CD8-positive, alpha-beta memory T cell (primary cell): ENCODE results near the gene RBM28. TPM values are rescaled to one million over a fixed set of nuclear protein-coding genes. Genes with fewer than 3 reads are reported as not detected.
A peak's percentile ranks its signal among the peaks of the same experiment; 100 is the strongest.

Experiments
- CTCF ChIA-PET: fragments of 350-600 bp; sonication (Branson Sonifier 250); formaldehyde crosslinking; loops from one replicate; lab custom pipeline; 2021; ENCODE audit warnings: antibody characterized with exemption; lab: Charles Lee
- POLR2A ChIA-PET: fragments of 350-600 bp; sonication (Branson Sonifier 250); formaldehyde crosslinking; loops from one replicate; lab custom pipeline; 2021; ENCODE audit warnings: antibody characterized with exemption; lab: Charles Lee
- DNase-seq, 5 donors: peaks; one replicate each; pipeline versions ENCODE4 v3.0.0 to v3.0.0-alpha.2; 2020 to 2022; ENCODE audit warnings: mixed read lengths in 1 of 5
- H3K27ac ChIP-seq: one replicate; pipeline ENCODE4 v1.7.0; 2013; ENCODE audit warnings: low read depth, mild to moderate bottlenecking, low read length, moderate library complexity
- H3K27me3 ChIP-seq: 2 replicates; pipeline ENCODE4 v1.7.0; 2013; ENCODE audit warnings: low read length, mild to moderate bottlenecking; ENCODE audit not compliant: insufficient read depth, poor library complexity, severe bottlenecking
- H3K36me3 ChIP-seq: 2 replicates; pipeline ENCODE4 v1.7.0; 2013; ENCODE audit warnings: mild to moderate bottlenecking, low read length, moderate library complexity; ENCODE audit not compliant: insufficient read depth
- H3K4me1 ChIP-seq: 2 replicates; pipeline ENCODE4 v1.7.0; 2013; ENCODE audit warnings: mild to moderate bottlenecking, low read length, moderate library complexity; ENCODE audit not compliant: insufficient read depth
- H3K4me3 ChIP-seq: 2 replicates; pipeline ENCODE4 v1.7.0; 2013; ENCODE audit warnings: mild to moderate bottlenecking, low read length
- H3K9me3 ChIP-seq: 2 replicates; pipeline ENCODE4 v1.7.0; 2013; ENCODE audit warnings: mild to moderate bottlenecking, low read length
- H3K27ac Mint-ChIP-seq, 8 donors: one replicate each; pipeline ENCODE4 v1.8.0; 2020 to 2021; ENCODE audit warnings: mixed read lengths in 8 of 8, mild to moderate bottlenecking in 6 of 8, inconsistent platforms in 3 of 8, moderate library complexity in 3 of 8
- H3K27me3 Mint-ChIP-seq, 2 donors: one replicate each; pipeline ENCODE4 v1.8.0; 2020 to 2021; ENCODE audit warnings: mixed read lengths in 2 of 2, mild to moderate bottlenecking in 1 of 2, moderate library complexity in 1 of 2
- H3K36me3 Mint-ChIP-seq, 3 donors: one replicate each; pipeline ENCODE4 v1.8.0; 2020 to 2021; ENCODE audit warnings: mixed read lengths in 3 of 3, inconsistent platforms in 1 of 3, mild to moderate bottlenecking in 1 of 3
- H3K4me1 Mint-ChIP-seq, 3 donors: one replicate each; pipeline ENCODE4 v1.8.0; 2020 to 2021; ENCODE audit warnings: mixed read lengths in 3 of 3, inconsistent platforms in 1 of 3, mild to moderate bottlenecking in 1 of 3
- H3K4me3 Mint-ChIP-seq, 7 donors: one replicate each; pipeline ENCODE4 v1.8.0; 2020 to 2021; ENCODE audit warnings: mixed read lengths in 7 of 7, mild to moderate bottlenecking in 6 of 7, moderate library complexity in 4 of 7, inconsistent platforms in 2 of 7
- H3K9me3 Mint-ChIP-seq, 5 donors: one replicate each; pipeline ENCODE4 v1.8.0; 2020 to 2022; ENCODE audit warnings: mixed read lengths in 5 of 5, mild to moderate bottlenecking in 3 of 5, moderate library complexity in 2 of 5, inconsistent platforms in 1 of 5
- polyA plus RNA-seq: library from polyadenylated mRNA; unstranded; fragments of 300-500 nt; fragmentation: Illumina TruSeq; gene quantifications from one replicate; pipeline ENCODE4 v1.2.3, GENCODE V29; 2021
- total RNA-seq, 2 experiments: library from RNA; stranded (reverse); gene quantifications; one replicate each; pipeline ENCODE4 v1.2.3, GENCODE V29; 2021

Gene RBM28
- total and polyA plus RNA-seq, 3 experiments from 2014 or later: 10.0 to 77.8 (median 77.7) TPM

- Mint-ChIP-seq H3K4me3 (no peak overlapping the region), H3K27me3 (no peaks in the 10 kb centered on the region), H3K4me1 (peaks cover 11 to 18% (median 15%) of the 10 kb centered on the region in 3 donors), H3K27ac (peak overlapping the region in 2 of 8 donors; percentile 21 to 52), H3K36me3 (peaks cover 23 to 92% (median 54%) of the 10 kb centered on the region in 3 donors), H3K9me3 (no peaks in the 10 kb centered on the region)
- CTCF ChIA-PET: interaction anchor here (1.8 kb wide), 1 partner anchor 11 kb away, joined by 10 read pairs; no protein-coding TSS in a partner anchor
- Histone ChIP-seq H3K4me1 (no peaks in the 10 kb centered on the region), H3K27me3 (no peaks in the 10 kb centered on the region), H3K4me3 (no peak overlapping the region), H3K9me3 (no peaks in the 10 kb centered on the region), H3K27ac (no peak overlapping the region), H3K36me3 (peaks cover 67% of the 10 kb centered on the region)
- POLR2A ChIA-PET: interaction anchor here (0.6 kb wide), 1 partner anchor 19 kb away, joined by 3 read pairs; no protein-coding TSS in a partner anchor
- DNase-seq: no peak
Measured at GRCh38 chr7:128311013-128311412, 32.7 kb downstream of the RBM28 start.

GRCh38 chr7:128310499-128310898, 33.2 kb downstream of the RBM28 start:
- Histone ChIP-seq H3K36me3 (peaks cover 68% of the 10 kb centered on the region), H3K27ac (no peak overlapping the region), H3K4me1 (no peaks in the 10 kb centered on the region), H3K4me3 (no peak overlapping the region), H3K27me3 (no peaks in the 10 kb centered on the region), H3K9me3 (no peaks in the 10 kb centered on the region)
- H3K27ac Mint-ChIP-seq: no peak overlapping the region
- H3K4me3 Mint-ChIP-seq: no peak overlapping the region
- peaks cover 18 to 92% (median 50%) of the 10 kb centered on the region in 3 donors for H3K36me3 Mint-ChIP-seq
- POLR2A ChIA-PET: no interaction called here
- no peaks in the 10 kb centered on the region for H3K9me3 Mint-ChIP-seq
- CTCF ChIA-PET: interaction anchor here (1.8 kb wide), 1 partner anchor 11 kb away, joined by 10 read pairs; no protein-coding TSS in a partner anchor
- no peak for DNase-seq
- no peaks in the 10 kb centered on the region for H3K27me3 Mint-ChIP-seq
- peaks cover 11 to 13% (median 11%) of the 10 kb centered on the region in 3 donors for H3K4me1 Mint-ChIP-seq

DNA sequence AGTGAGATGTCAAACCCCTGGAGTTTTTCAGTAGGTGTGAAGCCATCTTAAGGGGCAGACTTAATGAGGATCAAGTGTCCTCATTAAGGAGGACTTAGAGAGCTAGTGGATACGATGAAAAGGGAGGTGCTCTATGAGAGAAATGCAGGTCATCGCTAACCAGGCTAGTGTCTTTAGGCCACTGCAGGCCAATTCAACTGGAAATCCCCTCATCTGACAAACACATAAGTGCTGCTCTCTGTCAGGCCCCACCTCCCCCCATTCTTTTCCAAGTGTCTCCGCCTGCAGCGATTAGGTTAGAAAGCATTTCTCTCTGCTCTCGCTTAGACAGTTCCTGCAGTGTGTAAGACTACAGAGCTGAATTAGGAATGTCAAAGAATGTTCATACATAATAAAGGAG, 33.7 kb downstream of the RBM28 start:
- Mint-ChIP-seq H3K27ac (peak overlapping the region in 2 of 8 donors; percentile 17 to 54), H3K27me3 (no peaks in the 10 kb centered on the region), H3K36me3 (peaks cover 14 to 93% (median 48%) of the 10 kb centered on the region in 3 donors), H3K9me3 (no peaks in the 10 kb centered on the region), H3K4me1 (peaks cover 7 to 8% (median 7%) of the 10 kb centered on the region in 3 donors), H3K4me3 (no peak overlapping the region)
- Histone ChIP-seq H3K4me3 (no peak overlapping the region), H3K27me3 (no peaks in the 10 kb centered on the region), H3K36me3 (peaks cover 65% of the 10 kb centered on the region), H3K9me3 (no peaks in the 10 kb centered on the region), H3K4me1 (no peaks in the 10 kb centered on the region), H3K27ac (no peak overlapping the region)
- DNase-seq: no peak
- CTCF ChIA-PET: interaction anchor here (1.8 kb wide), 1 partner anchor 12 kb away, joined by 10 read pairs; no protein-coding TSS in a partner anchor
- POLR2A ChIA-PET: no interaction called here

- no peaks in the 10 kb centered on the region for H3K9me3 Mint-ChIP-seq
- Histone ChIP-seq H3K36me3 (peaks cover 59% of the 10 kb centered on the region), H3K9me3 (no peaks in the 10 kb centered on the region), H3K4me3 (no peak overlapping the region), H3K27ac (no peak overlapping the region), H3K27me3 (no peaks in the 10 kb centered on the region), H3K4me1 (no peaks in the 10 kb centered on the region)
- H3K27ac Mint-ChIP-seq: peak overlapping the region in 5 of 8 donors; percentile 7 to 48 (median 17)
- no peaks in the 10 kb centered on the region for H3K27me3 Mint-ChIP-seq
- no peak overlapping the region for H3K4me3 Mint-ChIP-seq
- POLR2A ChIA-PET: no interaction called here
- H3K36me3 Mint-ChIP-seq: peaks cover 14 to 87% (median 46%) of the 10 kb centered on the region in 3 donors
- CTCF ChIA-PET: no interaction called here
- DNase-seq: no peak
- H3K4me1 Mint-ChIP-seq: no peaks in the 10 kb centered on the region
Measured at GRCh38 chr7:128309124-128309523, 34.6 kb downstream of the RBM28 start.

GRCh38 chr7:128307061-128307460, 36.6 kb downstream of the RBM28 start:
- CTCF ChIA-PET: interaction anchor here (1.2 kb wide), 1 partner anchor 15 kb away, joined by 5 read pairs; no protein-coding TSS in a partner anchor
- no peak for DNase-seq
- H3K27me3 Mint-ChIP-seq: no peaks in the 10 kb centered on the region
- Histone ChIP-seq H3K9me3 (no peaks in the 10 kb centered on the region), H3K27ac (no peak overlapping the region), H3K4me1 (no peaks in the 10 kb centered on the region), H3K4me3 (no peak overlapping the region), H3K27me3 (no peaks in the 10 kb centered on the region), H3K36me3 (peaks cover 45% of the 10 kb centered on the region)
- H3K9me3 Mint-ChIP-seq: no peaks in the 10 kb centered on the region
- POLR2A ChIA-PET: no interaction called here
- no peak overlapping the region for H3K4me3 Mint-ChIP-seq
- no peaks in the 10 kb centered on the region for H3K4me1 Mint-ChIP-seq
- H3K36me3 Mint-ChIP-seq: peaks cover 7 to 84% (median 39%) of the 10 kb centered on the region in 3 donors
- peak overlapping the region in 3 of 8 donors; percentile 11 to 37 (median 30) for H3K27ac Mint-ChIP-seq

GRCh38 chr7:128304212-128304611, 39.5 kb downstream of the RBM28 start:
- Mint-ChIP-seq H3K27me3 (peaks cover 0 to 1% of the 10 kb centered on the region in 2 donors), H3K4me3 (no peak overlapping the region), H3K4me1 (no peaks in the 10 kb centered on the region), H3K9me3 (no peaks in the 10 kb centered on the region), H3K36me3 (peaks cover 7 to 57% (median 28%) of the 10 kb centered on the region in 3 donors), H3K27ac (peak overlapping the region in 2 of 8 donors; percentile 3 to 20)
- no peak overlapping the region for H3K4me3 ChIP-seq
- no peaks in the 10 kb centered on the region for H3K9me3 ChIP-seq
- POLR2A ChIA-PET: no interaction called here
- peaks cover 24% of the 10 kb centered on the region for H3K36me3 ChIP-seq
- CTCF ChIA-PET: no interaction called here
- DNase-seq: no peak
- H3K4me1 ChIP-seq: no peaks in the 10 kb centered on the region
- no peaks in the 10 kb centered on the region for H3K27me3 ChIP-seq
- H3K27ac ChIP-seq: no peak overlapping the region

DNA sequence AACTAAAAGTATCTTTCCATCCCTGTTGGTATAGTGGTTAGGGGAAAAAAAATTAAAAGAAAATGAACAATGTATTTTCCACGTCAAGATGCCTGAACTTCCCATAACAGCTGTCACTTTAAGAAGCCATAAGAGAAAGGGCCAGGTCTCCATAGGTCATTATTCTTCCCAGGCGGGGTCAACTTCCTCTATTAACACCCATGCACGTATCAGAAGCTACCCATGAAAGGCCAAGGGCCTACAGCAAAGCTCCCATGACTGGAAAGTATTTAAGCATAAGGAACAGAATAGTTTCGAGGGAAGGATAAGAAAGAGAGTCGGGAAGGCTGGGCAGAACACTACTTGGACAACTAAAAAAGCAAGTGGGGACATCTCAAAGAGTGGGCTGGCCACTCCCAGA, 40.1 kb downstream of the RBM28 start:
- ChIA-PET POLR2A (no interaction called here), CTCF (no interaction called here)
- H3K4me3 ChIP-seq: no peak overlapping the region
- H3K27ac ChIP-seq: no peak overlapping the region
- H3K27me3 ChIP-seq: no peaks in the 10 kb centered on the region
- peaks cover 0 to 1% of the 10 kb centered on the region in 2 donors for H3K27me3 Mint-ChIP-seq
- H3K36me3 ChIP-seq: peaks cover 24% of the 10 kb centered on the region
- H3K4me1 ChIP-seq: no peaks in the 10 kb centered on the region
- H3K4me1 Mint-ChIP-seq: peaks cover 0 to 2% (median 0%) of the 10 kb centered on the region in 3 donors
- H3K27ac Mint-ChIP-seq: peak overlapping the region in 1 of 8 donors; percentile 28
- no peak for DNase-seq
- no peaks in the 10 kb centered on the region for H3K9me3 ChIP-seq
- peaks cover 4 to 53% (median 25%) of the 10 kb centered on the region in 3 donors for H3K36me3 Mint-ChIP-seq
- H3K4me3 Mint-ChIP-seq: no peak overlapping the region
- H3K9me3 Mint-ChIP-seq: no peaks in the 10 kb centered on the region

DNA sequence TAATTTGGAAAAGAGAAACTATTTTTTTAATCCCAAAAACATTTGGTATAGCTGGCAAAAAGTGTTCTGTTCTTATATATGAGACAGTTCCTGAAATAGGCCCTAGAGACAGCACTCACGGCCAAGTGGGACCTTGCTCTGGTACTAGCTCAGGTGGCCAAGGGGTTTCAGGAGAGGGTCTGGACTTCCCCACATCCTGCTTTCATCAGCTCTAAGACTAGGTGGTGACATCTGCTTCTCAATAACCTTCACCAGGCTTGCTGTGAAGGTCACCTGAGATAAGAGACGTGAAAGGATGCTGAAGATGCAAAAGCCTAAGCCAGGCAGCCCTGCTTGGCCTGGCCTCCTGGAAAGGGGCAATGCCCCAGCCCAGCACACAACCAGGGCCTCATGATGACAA, 40.6 kb downstream of the RBM28 start:
- Mint-ChIP-seq H3K4me3 (no peak overlapping the region), H3K9me3 (no peaks in the 10 kb centered on the region), H3K27ac (peak overlapping the region in 2 of 8 donors; percentile 29 to 76), H3K27me3 (peaks cover 0 to 1% of the 10 kb centered on the region in 2 donors), H3K4me1 (peaks cover 0 to 2% (median 0%) of the 10 kb centered on the region in 3 donors), H3K36me3 (peaks cover under 1 to 49% (median 21%) of the 10 kb centered on the region in 3 donors)
- Histone ChIP-seq H3K4me1 (no peaks in the 10 kb centered on the region), H3K27me3 (no peaks in the 10 kb centered on the region), H3K9me3 (no peaks in the 10 kb centered on the region), H3K27ac (no peak overlapping the region), H3K36me3 (peaks cover 24% of the 10 kb centered on the region), H3K4me3 (no peak overlapping the region)
- ChIA-PET POLR2A (no interaction called here), CTCF (no interaction called here)
- DNase-seq: no peak
